GM20000 (cell line): ENCODE results near the gene MUC5B.

Experiments
- DNase-seq: peaks from one replicate; pipeline ENCODE4 v3.0.0; 2012; ENCODE audit warnings: low spot score
- CTCF ChIP-seq: IDR thresholded peaks from 2 replicates; pipeline ENCODE4 v1.5.1; 2012; ENCODE audit warnings: mild to moderate bottlenecking, control low read depth; ENCODE audit errors: extremely low read depth, missing control alignments

The MUC5B gene

DNA sequence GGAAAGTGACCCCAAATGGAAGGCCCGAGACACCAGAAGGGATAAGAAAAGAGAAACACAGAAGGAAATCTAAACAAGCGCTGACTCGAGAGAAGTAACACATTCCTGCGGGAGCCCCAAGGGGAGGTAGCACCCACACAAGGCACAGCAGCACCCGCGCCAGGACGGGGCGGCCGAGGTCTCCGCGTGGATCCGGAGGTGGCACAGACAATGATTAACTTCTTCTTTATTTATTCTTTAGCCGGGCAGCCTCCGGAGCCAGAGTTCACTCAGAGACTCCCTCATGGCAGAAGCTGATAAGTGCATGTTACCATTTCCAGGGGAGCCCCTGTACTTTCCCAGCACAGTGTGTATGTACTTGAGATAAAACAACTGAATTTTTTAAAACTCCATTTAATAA lies 81.5 kb downstream of the MUC5B start:
- DNase-seq = no peak
- no peak for TF ChIP-seq CTCF

- no peak for DNase-seq
- no peak for TF ChIP-seq CTCF
These were observed 82.2 kb downstream of the MUC5B start for GRCh38 chr11:1305063-1305495.

DNA sequence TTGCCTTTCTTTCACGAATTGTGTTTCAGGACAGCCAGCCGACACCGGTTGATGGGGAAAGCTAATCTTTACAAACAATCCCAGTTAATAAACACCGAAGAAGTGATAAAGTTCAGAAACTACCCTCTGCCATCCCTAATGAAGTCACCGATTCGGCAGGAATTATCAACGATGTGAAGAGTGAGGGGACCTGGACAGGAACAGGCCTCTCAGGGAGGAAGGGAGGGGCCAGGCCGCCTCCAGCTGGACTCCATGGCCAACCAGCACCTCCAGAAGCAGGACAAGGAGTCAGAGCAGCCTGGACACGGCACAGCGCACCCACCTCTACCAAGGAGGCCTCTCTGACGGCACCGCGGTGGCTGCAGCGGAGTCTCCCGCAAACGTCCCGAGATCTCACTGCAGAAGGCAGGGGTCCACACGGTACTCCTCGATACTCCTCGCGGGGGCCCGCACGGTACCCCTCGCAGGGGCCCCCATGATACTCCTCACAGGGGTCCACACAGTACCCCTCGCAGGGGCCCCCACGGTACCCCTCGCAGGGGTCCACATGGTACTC lies 82.7 kb downstream of the MUC5B start:
- no peak for DNase-seq
- TF ChIP-seq CTCF = no peak

DNA sequence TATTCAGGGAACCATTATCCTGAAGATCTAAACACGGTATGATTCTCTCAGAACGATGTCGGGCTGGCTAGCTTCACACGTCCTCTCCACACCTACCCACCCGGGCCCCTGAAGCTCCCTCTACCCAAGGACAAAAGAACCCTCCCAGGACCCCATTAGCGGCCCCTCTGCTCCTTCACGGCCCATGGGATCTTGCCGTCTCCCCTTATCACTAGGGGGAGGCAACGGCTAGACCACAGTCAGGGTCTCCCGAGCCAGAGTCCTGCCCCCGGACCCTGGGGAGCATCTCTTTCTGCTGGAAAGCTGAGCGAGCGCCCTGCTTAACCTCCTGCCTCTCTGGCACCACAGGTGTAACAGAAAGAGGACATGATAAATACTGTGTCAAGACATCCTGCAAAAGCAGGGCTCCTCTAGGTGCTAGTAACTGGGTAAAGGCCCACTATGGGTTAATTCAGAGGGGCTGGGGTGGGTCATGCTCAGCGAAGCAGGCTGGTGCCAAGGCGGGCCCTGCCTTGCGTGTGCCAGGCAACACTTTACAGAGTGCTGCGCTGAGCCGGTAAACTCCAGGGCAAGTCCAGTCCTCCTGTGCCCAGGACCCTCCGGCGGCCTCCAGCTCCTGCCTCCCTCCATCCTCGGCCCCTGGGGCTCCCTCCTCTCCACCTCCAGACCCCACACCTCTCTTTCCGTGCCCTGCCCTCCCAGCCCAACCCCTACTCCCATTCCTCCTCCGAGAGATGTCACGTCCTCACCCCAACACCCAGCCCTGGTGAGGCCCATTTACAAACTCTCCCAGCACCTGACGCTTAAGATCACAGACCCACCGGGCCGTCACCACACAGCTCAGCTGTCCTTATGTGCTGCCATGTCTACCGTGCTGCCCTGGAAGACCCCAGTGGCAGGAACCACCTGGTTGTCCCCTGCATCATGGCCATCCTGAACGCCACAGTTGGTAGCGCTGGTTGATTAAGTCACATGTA lies 83.6 kb downstream of the MUC5B start:
- no peak for TF ChIP-seq CTCF
- no peak for DNase-seq

DNA sequence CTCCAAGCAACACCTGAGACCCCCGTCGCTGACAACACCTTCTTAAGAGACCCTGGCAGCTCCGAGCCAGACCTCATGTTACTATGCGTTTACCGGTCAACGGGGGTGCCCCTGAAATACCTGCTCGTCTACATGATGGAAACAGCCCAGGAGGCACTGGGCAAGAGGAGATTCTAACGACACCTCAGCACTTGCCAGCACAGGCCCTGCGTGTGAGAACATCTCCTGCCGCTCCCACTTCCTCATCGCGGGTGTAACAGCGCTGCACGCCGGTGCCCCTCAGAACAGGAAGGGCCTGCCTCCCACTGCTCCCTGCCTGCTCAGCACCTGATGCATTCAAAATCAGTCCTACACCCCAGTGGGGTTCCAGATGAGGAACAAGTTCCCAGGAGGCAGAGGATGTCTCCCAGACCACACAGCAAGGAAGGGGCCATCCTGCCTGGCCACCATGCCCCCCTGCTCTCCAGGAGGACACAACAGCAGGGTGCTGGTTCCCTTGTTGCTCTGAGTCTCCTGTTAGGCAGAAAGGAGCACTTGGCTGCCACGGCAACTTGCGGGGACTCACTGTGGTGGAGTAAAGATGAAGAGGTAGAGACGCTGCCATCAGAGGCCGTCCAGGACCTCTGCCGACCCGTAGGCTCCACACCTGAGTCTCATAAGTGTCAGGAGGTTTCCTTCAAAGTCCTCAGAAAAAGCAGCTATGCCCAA lies 84.5 kb downstream of the MUC5B start:
- DNase-seq = peak; percentile 14

GRCh38 chr11:1307998-1308742 lies 85.3 kb downstream of the MUC5B start:
- no peak for TF ChIP-seq CTCF
- peak; percentile 15 for DNase-seq

More for the DNA sequence above, 84.5 kb downstream of the MUC5B start:
- TF ChIP-seq CTCF = no peak
